Endothelial cell of hepatic sinusoid (primary cell): ENCODE results near the gene BICDL2.

ENCODE experiments used
- in situ Hi-C: cut with HindIII; loops from 2 replicates; pipeline ENCODE4 v1.10.0; 2017; ENCODE audit warnings: low sequenced_read_pairs

BICDL2 gene

GRCh38 chr16:2988590-2989099, 48.1 kb downstream of the BICDL2 start:
- in situ Hi-C loops, result no loop called here

- in situ Hi-C loops, result no loop called here
Measured at GRCh38 chr16:2987833-2988232, 48.9 kb downstream of the BICDL2 start.

GRCh38 chr16:2987286-2987685, 49.5 kb downstream of the BICDL2 start:
- in situ Hi-C loops, result no loop called here

GRCh38 chr16:2986623-2987188, 50.0 kb downstream of the BICDL2 start:
- in situ Hi-C loops, result no loop called here

GRCh38 chr16:2985893-2986355, 50.8 kb downstream of the BICDL2 start:
- in situ Hi-C loops, result no loop called here

GRCh38 chr16:2985462-2985861, 51.3 kb downstream of the BICDL2 start:
- in situ Hi-C loops, result no loop called here

GRCh38 chr16:2983706-2984136, 53.0 kb downstream of the BICDL2 start:
- in situ Hi-C loops, result no loop called here

GRCh38 chr16:2982402-2982801, 54.3 kb downstream of the BICDL2 start:
- in situ Hi-C loops, result no loop called here

GRCh38 chr16:2981899-2982250, 54.9 kb downstream of the BICDL2 start:
- in situ Hi-C loops, result no loop called here

GRCh38 chr16:2981177-2981898, 55.4 kb downstream of the BICDL2 start:
- in situ Hi-C loops, result no loop called here

- in situ Hi-C loops, result no loop called here
Measured at GRCh38 chr16:2980227-2981176, 56.2 kb downstream of the BICDL2 start, which contains the start of gene PKMYT1. PKMYT1 (minus strand) TSS chr16:2980446; CDS start chr16:2979657, 789 bp downstream.

GRCh38 chr16:2979669-2980226, 57.0 kb downstream of the BICDL2 start:
- in situ Hi-C loops, result no loop called here
